Fibroblast of lung (primary cell): ENCODE data around the gene OR2B2. TPM values are rescaled to one million over a fixed set of nuclear protein-coding genes. Genes with fewer than 3 reads are reported as not detected.

Experiments used
- DNase-seq, 2 donors: peaks; one replicate each; pipeline versions ENCODE4 v3.0.0 to v3.0.0-alpha.2; 2010; ENCODE audit warnings: low read depth in 2 of 2
- H2AFZ ChIP-seq: 2 replicates; pipeline ENCODE4 v1.5.1; 2012; ENCODE audit warnings: low read length, control low read depth, inconsistent platforms
- H3K27ac ChIP-seq: 2 replicates; pipeline ENCODE4 v1.5.1; 2011; ENCODE audit warnings: low read length, control low read depth; ENCODE audit not compliant: insufficient read depth
- H3K27me3 ChIP-seq: 2 replicates; pipeline ENCODE4 v1.5.1; 2011; ENCODE audit warnings: mild to moderate bottlenecking, low read length; ENCODE audit not compliant: control insufficient read depth, insufficient read depth
- H3K36me3 ChIP-seq: 2 replicates; pipeline ENCODE4 v1.5.1; 2011; ENCODE audit warnings: low read length; ENCODE audit not compliant: control insufficient read depth, insufficient read depth
- H3K4me1 ChIP-seq: 2 replicates; pipeline ENCODE4 v1.5.1; 2011; ENCODE audit warnings: low read length; ENCODE audit not compliant: control insufficient read depth, insufficient read depth; ENCODE audit errors: extremely low read depth
- H3K4me2 ChIP-seq: 2 replicates; pipeline ENCODE4 v1.5.1; 2011; ENCODE audit warnings: low read length, control low read depth; ENCODE audit not compliant: insufficient read depth; ENCODE audit errors: extremely low read depth
- H3K4me3 ChIP-seq, 4 experiments: fragments of 200-600 bp in 1 of 4; sonication (generic) in 1 of 4; replicated peaks in 1 of 4; 2 replicates each; pipeline ENCODE4 v1.5.1; 2011 to 2016; ENCODE audit warnings: low read length in 4 of 4, low read depth in 3 of 4, mild to moderate bottlenecking in 3 of 4, control low read depth in 2 of 4, inconsistent platforms in 1 of 4, mixed read lengths in 1 of 4; ENCODE audit not compliant: insufficient read depth in 1 of 4; ENCODE audit errors: control extremely low read depth in 1 of 4
- H3K79me2 ChIP-seq: 2 replicates; pipeline ENCODE4 v1.5.1; 2012; ENCODE audit warnings: mild to moderate bottlenecking, low read length, inconsistent platforms; ENCODE audit not compliant: control insufficient read depth, insufficient read depth
- H3K9ac ChIP-seq: 2 replicates; pipeline ENCODE4 v1.5.1; 2011; ENCODE audit warnings: mild to moderate bottlenecking, low read length, control low read depth; ENCODE audit not compliant: insufficient read depth
- H3K9me3 ChIP-seq: 2 replicates; pipeline ENCODE4 v1.5.1; 2012; ENCODE audit warnings: low read depth, low read length; ENCODE audit not compliant: control insufficient read depth, insufficient read depth
- H4K20me1 ChIP-seq: 2 replicates; pipeline ENCODE4 v1.5.1; 2011; ENCODE audit warnings: low read length; ENCODE audit not compliant: control insufficient read depth, insufficient read depth; ENCODE audit errors: extremely low read depth
- CTCF ChIP-seq, 2 donors: IDR thresholded peaks in 1 of 2; conservative IDR thresholded peaks in 1 of 2; 1 replicate in 1 of 2; 2 replicates in 1 of 2; pipeline ENCODE4 v1.5.1; 2011 to 2012; ENCODE audit warnings: low read length in 2 of 2, control low read depth in 1 of 2, inconsistent platforms in 1 of 2, low read depth in 1 of 2, mild to moderate bottlenecking in 1 of 2
- EZH2 ChIP-seq: IDR thresholded peaks from 2 replicates; pipeline ENCODE4 v1.5.1; 2012; ENCODE audit warnings: low read length, control low read depth, mild to moderate bottlenecking; ENCODE audit errors: missing control alignments
- polyA plus RNA-seq, 2 donors: library from polyadenylated mRNA; depleted of rRNA in 1 of 2; stranded (reverse) in 1 of 2; unstranded in 1 of 2; fragments of >200 nt; gene quantifications; 2 replicates each; pipeline ENCODE4 v1.2.1, GENCODE V29; 2011 to 2012; ENCODE audit warnings: missing spikeins in 1 of 2
- total RNA-seq: library from RNA; depleted of rRNA; stranded (reverse); fragments of >200 nt; gene quantifications from 2 replicates; pipeline ENCODE4 v1.2.1, GENCODE V29; 2014

Gene OR2B2
- total and polyA plus RNA-seq, 2 donors (not counting 1 experiment from before 2014, with no cell fraction given), result not detected

- Histone ChIP-seq H3K27ac (no peak overlapping the region), H3K79me2 (no peaks in the 10 kb centered on the region), H2AFZ (no peak overlapping the region), H3K4me2 (no peak overlapping the region), H4K20me1 (no peaks in the 10 kb centered on the region), H3K9ac (no peak overlapping the region), H3K4me3 (no peak overlapping the region), H3K27me3 (no peaks in the 10 kb centered on the region), H3K36me3 (no peaks in the 10 kb centered on the region), H3K4me1 (no peaks in the 10 kb centered on the region), H3K9me3 (no peaks in the 10 kb centered on the region)
- TF ChIP-seq EZH2 (no peak), CTCF (conservative IDR thresholded peaks at IDR 0.05 in 1 of 2, IDR thresholded peaks at IDR 0.05 in 1 of 2; ENCODE audit: low read depth in 1 of 2, low read length in 2 of 2) (no peak)
- DNase-seq, result no peak
Measured at GRCh38 chr6:27870291-27870870, 41.8 kb downstream of the OR2B2 start.

- Histone ChIP-seq H2AFZ (no peak overlapping the region), H3K4me3 (no peak overlapping the region), H3K27me3 (no peaks in the 10 kb centered on the region), H3K79me2 (no peaks in the 10 kb centered on the region), H4K20me1 (no peaks in the 10 kb centered on the region), H3K36me3 (no peaks in the 10 kb centered on the region), H3K4me1 (no peaks in the 10 kb centered on the region), H3K27ac (peak overlapping the region; percentile 94), H3K9me3 (no peaks in the 10 kb centered on the region), H3K9ac (no peak overlapping the region), H3K4me2 (no peak overlapping the region)
- TF ChIP-seq EZH2 (no peak), CTCF (conservative IDR thresholded peaks at IDR 0.05 in 1 of 2, IDR thresholded peaks at IDR 0.05 in 1 of 2; ENCODE audit: low read depth in 1 of 2, low read length in 2 of 2) (no peak)
- DNase-seq, result no peak
Measured at GRCh38 chr6:27868311-27868710, 43.9 kb downstream of the OR2B2 start.

- Histone ChIP-seq H2AFZ (peak overlapping the region; percentile 5), H3K9ac (no peak overlapping the region), H3K79me2 (no peaks in the 10 kb centered on the region), H3K9me3 (no peaks in the 10 kb centered on the region), H3K4me3 (peak overlapping the region in 2 of 4 experiments; percentile 58 to 90), H4K20me1 (no peaks in the 10 kb centered on the region), H3K27ac (peak overlapping the region; percentile 94), H3K27me3 (no peaks in the 10 kb centered on the region), H3K36me3 (no peaks in the 10 kb centered on the region), H3K4me1 (no peaks in the 10 kb centered on the region), H3K4me2 (peak overlapping the region; percentile 68)
- peak; percentile 6 to 50 for DNase-seq
- TF ChIP-seq EZH2 (no peak), CTCF (conservative IDR thresholded peaks at IDR 0.05 in 1 of 2, IDR thresholded peaks at IDR 0.05 in 1 of 2; ENCODE audit: low read depth in 1 of 2, low read length in 2 of 2) (no peak)
Measured at GRCh38 chr6:27867945-27868300, 44.3 kb downstream of the OR2B2 start.
